Activated naive CD8-positive, alpha-beta T cell treated with anti-CD3 and anti-CD28 coated beads for 36 hours (primary cell): Measurements from ENCODE around the gene UBE3C. TPM values are rescaled to one million over a fixed set of nuclear protein-coding genes. Genes with fewer than 3 reads are reported as not detected.
A peak's percentile ranks its signal among the peaks of the same experiment; 100 is the strongest.

Experiments
- DNase-seq: peaks from one replicate; pipeline ENCODE4 v3.0.0; 2021
- H3K27ac Mint-ChIP-seq: one replicate; pipeline ENCODE4 v1.8.0; 2022; ENCODE audit warnings: mild to moderate bottlenecking, moderate library complexity, mixed read lengths
- H3K27me3 Mint-ChIP-seq: one replicate; pipeline ENCODE4 v1.8.0; 2022; ENCODE audit warnings: mild to moderate bottlenecking, mixed read lengths
- H3K36me3 Mint-ChIP-seq: one replicate; pipeline ENCODE4 v1.8.0; 2021; ENCODE audit warnings: mild to moderate bottlenecking, mixed read lengths
- H3K4me1 Mint-ChIP-seq: one replicate; pipeline ENCODE4 v1.8.0; 2021; ENCODE audit warnings: mixed read lengths
- H3K4me3 Mint-ChIP-seq: one replicate; pipeline ENCODE4 v1.8.0; 2022; ENCODE audit warnings: mild to moderate bottlenecking, moderate library complexity, mixed read lengths
- H3K9me3 Mint-ChIP-seq: one replicate; pipeline ENCODE4 v1.8.0; 2022; ENCODE audit warnings: mixed read lengths
- total RNA-seq, 2 experiments: library from RNA; stranded (reverse); gene quantifications; one replicate each; pipeline ENCODE4 v1.2.3, GENCODE V29; 2021

Gene UBE3C
- total RNA-seq, 2 experiments from 2014 or later = 75.0 to 75.7 TPM

DNA sequence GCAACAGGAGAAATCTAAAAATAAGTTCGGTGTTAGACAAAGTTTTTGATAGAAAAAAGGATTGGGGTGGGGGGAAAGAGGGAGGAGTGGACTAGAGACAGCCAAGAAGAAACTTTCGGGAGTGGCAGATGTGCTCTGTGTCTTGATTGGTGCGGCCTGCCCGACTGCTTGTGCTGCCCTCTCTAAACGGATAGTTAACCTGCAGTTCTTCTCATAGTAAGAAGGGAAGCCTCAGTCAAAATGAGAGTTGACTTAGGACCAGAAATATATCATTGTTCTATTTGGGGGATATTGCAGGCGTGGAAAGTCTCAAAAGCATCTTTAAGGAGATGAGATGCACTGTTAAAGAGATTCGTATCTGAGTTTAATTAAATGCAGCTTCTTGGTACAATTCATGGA, 39.3 kb downstream of the UBE3C start:
- Mint-ChIP-seq H3K27me3 (no peaks in the 10 kb centered on the region), H3K4me1 (no peaks in the 10 kb centered on the region), H3K27ac (no peak overlapping the region), H3K4me3 (no peak overlapping the region), H3K36me3 (peaks cover 11% of the 10 kb centered on the region), H3K9me3 (no peaks in the 10 kb centered on the region)
- DNase-seq = no peak

GRCh38 chr7:157183832-157184231, 45.1 kb downstream of the UBE3C start:
- Mint-ChIP-seq H3K4me3 (no peak overlapping the region), H3K36me3 (peaks cover 15% of the 10 kb centered on the region), H3K4me1 (no peaks in the 10 kb centered on the region), H3K27ac (no peak overlapping the region), H3K9me3 (no peaks in the 10 kb centered on the region), H3K27me3 (no peaks in the 10 kb centered on the region)
- DNase-seq = no peak

GRCh38 chr7:157188091-157188665, 49.5 kb downstream of the UBE3C start:
- Mint-ChIP-seq H3K36me3 (peaks cover 29% of the 10 kb centered on the region), H3K27ac (no peak overlapping the region), H3K4me1 (no peaks in the 10 kb centered on the region), H3K4me3 (no peak overlapping the region), H3K9me3 (no peaks in the 10 kb centered on the region), H3K27me3 (no peaks in the 10 kb centered on the region)
- DNase-seq = no peak

GRCh38 chr7:157189405-157189804, 50.7 kb downstream of the UBE3C start:
- H3K4me3 Mint-ChIP-seq = no peak overlapping the region
- peaks cover 37% of the 10 kb centered on the region for H3K36me3 Mint-ChIP-seq
- no peak for DNase-seq
- no peaks in the 10 kb centered on the region for H3K9me3 Mint-ChIP-seq
- no peak overlapping the region for H3K27ac Mint-ChIP-seq
- H3K27me3 Mint-ChIP-seq = no peaks in the 10 kb centered on the region
- H3K4me1 Mint-ChIP-seq = peaks cover 2% of the 10 kb centered on the region

DNA sequence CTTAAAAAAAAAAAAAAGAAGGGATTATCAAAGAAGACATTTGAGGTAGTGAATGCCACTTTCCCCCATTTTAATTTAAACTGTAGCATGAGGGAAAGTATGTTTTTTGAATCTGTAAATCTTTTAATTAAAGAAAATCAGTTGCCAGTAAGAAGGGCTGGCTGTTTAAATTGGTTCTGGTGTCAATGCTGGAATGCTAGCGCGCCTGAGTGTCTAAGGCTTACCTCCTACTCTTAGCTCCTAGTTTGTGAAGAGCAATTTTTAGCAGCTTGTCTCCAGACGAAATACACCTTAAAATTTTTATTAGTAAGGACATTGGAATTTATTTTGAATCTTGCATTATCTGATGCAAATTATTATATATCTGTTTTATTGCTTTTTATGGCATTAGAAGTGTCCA, 54.1 kb downstream of the UBE3C start:
- peaks cover 43% of the 10 kb centered on the region for H3K36me3 Mint-ChIP-seq
- H3K4me3 Mint-ChIP-seq = no peak overlapping the region
- H3K27me3 Mint-ChIP-seq = no peaks in the 10 kb centered on the region
- H3K9me3 Mint-ChIP-seq = no peaks in the 10 kb centered on the region
- H3K27ac Mint-ChIP-seq = no peak overlapping the region
- peaks cover 2% of the 10 kb centered on the region for H3K4me1 Mint-ChIP-seq
- DNase-seq = no peak

- no peaks in the 10 kb centered on the region for H3K27me3 Mint-ChIP-seq
- no peak overlapping the region for H3K4me3 Mint-ChIP-seq
- H3K36me3 Mint-ChIP-seq = peaks cover 44% of the 10 kb centered on the region
- H3K4me1 Mint-ChIP-seq = peaks cover 2% of the 10 kb centered on the region
- H3K9me3 Mint-ChIP-seq = no peaks in the 10 kb centered on the region
- H3K27ac Mint-ChIP-seq = no peak overlapping the region
- DNase-seq = no peak
Measured at GRCh38 chr7:157193274-157193673, 54.5 kb downstream of the UBE3C start.

- Mint-ChIP-seq H3K36me3 (peaks cover 42% of the 10 kb centered on the region), H3K9me3 (no peaks in the 10 kb centered on the region), H3K27me3 (no peaks in the 10 kb centered on the region), H3K4me1 (peaks cover 2% of the 10 kb centered on the region), H3K27ac (peak overlapping the region; percentile 14), H3K4me3 (no peak overlapping the region)
- DNase-seq = no peak
Measured at GRCh38 chr7:157194948-157195347, 56.2 kb downstream of the UBE3C start.

- Mint-ChIP-seq H3K27me3 (no peaks in the 10 kb centered on the region), H3K4me3 (no peak overlapping the region), H3K36me3 (peaks cover 35% of the 10 kb centered on the region), H3K9me3 (no peaks in the 10 kb centered on the region), H3K27ac (no peak overlapping the region), H3K4me1 (peaks cover 2% of the 10 kb centered on the region)
- no peak for DNase-seq
Measured at GRCh38 chr7:157195868-157196267, 57.1 kb downstream of the UBE3C start.

GRCh38 chr7:157204134-157204533, 65.4 kb downstream of the UBE3C start:
- peaks cover 7% of the 10 kb centered on the region for H3K36me3 Mint-ChIP-seq
- H3K27ac Mint-ChIP-seq = no peak overlapping the region
- no peaks in the 10 kb centered on the region for H3K4me1 Mint-ChIP-seq
- H3K4me3 Mint-ChIP-seq = no peak overlapping the region
- no peak for DNase-seq
- H3K27me3 Mint-ChIP-seq = no peaks in the 10 kb centered on the region
- no peaks in the 10 kb centered on the region for H3K9me3 Mint-ChIP-seq

DNA sequence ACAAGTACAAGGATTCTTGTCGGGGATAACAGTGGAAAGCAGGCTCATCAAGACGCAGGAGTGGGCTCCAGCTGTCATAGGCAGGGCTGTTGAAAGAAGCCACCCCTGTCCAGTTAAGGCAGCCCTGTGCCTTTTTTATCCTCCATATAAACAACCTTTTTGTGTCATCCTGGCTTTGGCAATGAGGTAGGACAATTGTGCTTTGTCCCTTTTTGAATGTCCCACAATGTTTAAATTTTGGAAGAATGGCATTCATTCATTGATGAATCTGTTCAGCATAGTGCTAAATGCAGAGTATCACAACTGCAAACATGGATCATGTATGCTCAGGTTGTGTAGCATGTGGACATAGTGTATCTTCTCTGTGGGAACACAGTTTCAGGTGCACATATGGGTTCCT, 66.7 kb downstream of the UBE3C start:
- H3K4me3 Mint-ChIP-seq = no peak overlapping the region
- H3K27ac Mint-ChIP-seq = no peak overlapping the region
- H3K9me3 Mint-ChIP-seq = no peaks in the 10 kb centered on the region
- no peaks in the 10 kb centered on the region for H3K27me3 Mint-ChIP-seq
- no peak for DNase-seq
- peaks cover 7% of the 10 kb centered on the region for H3K36me3 Mint-ChIP-seq
- no peaks in the 10 kb centered on the region for H3K4me1 Mint-ChIP-seq

GRCh38 chr7:157208571-157209413, 70.1 kb downstream of the UBE3C start:
- no peaks in the 10 kb centered on the region for H3K4me1 Mint-ChIP-seq
- H3K27ac Mint-ChIP-seq = no peak overlapping the region
- H3K4me3 Mint-ChIP-seq = no peak overlapping the region
- no peak for DNase-seq
- no peaks in the 10 kb centered on the region for H3K27me3 Mint-ChIP-seq
- H3K36me3 Mint-ChIP-seq = peaks cover 14% of the 10 kb centered on the region
- H3K9me3 Mint-ChIP-seq = no peaks in the 10 kb centered on the region

GRCh38 chr7:157210682-157211081, 72.0 kb downstream of the UBE3C start:
- Mint-ChIP-seq H3K36me3 (peaks cover 14% of the 10 kb centered on the region), H3K27me3 (no peaks in the 10 kb centered on the region), H3K4me3 (no peak overlapping the region), H3K9me3 (no peaks in the 10 kb centered on the region), H3K27ac (no peak overlapping the region), H3K4me1 (no peaks in the 10 kb centered on the region)
- no peak for DNase-seq

- no peaks in the 10 kb centered on the region for H3K4me1 Mint-ChIP-seq
- no peak overlapping the region for H3K4me3 Mint-ChIP-seq
- no peaks in the 10 kb centered on the region for H3K27me3 Mint-ChIP-seq
- DNase-seq = no peak
- H3K36me3 Mint-ChIP-seq = peaks cover 11% of the 10 kb centered on the region
- H3K27ac Mint-ChIP-seq = no peak overlapping the region
- H3K9me3 Mint-ChIP-seq = no peaks in the 10 kb centered on the region
Measured at GRCh38 chr7:157211690-157212089, 73.0 kb downstream of the UBE3C start.

DNA sequence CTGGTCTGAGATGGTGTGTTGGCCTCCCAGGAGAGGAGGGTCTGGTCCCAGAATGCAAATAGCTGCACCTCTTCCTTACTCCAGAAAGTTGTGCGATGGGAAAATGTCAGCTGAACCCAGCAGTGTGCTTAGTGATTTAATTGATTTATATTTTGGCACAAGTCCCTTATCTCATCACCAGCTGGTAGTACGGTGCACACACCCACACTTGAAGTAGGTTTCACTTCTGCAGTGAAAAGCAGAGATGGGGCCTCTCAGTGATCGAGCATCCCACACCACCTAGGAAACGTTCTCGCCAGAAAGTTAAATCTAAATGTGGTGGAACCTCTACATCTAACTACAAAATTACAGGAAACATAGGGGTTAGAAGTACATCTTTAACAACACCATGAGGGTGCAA, 80.4 kb downstream of the UBE3C start:
- H3K4me1 Mint-ChIP-seq = no peaks in the 10 kb centered on the region
- H3K36me3 Mint-ChIP-seq = peaks cover 3% of the 10 kb centered on the region
- no peaks in the 10 kb centered on the region for H3K27me3 Mint-ChIP-seq
- H3K27ac Mint-ChIP-seq = no peak overlapping the region
- DNase-seq = no peak
- H3K4me3 Mint-ChIP-seq = no peak overlapping the region
- no peaks in the 10 kb centered on the region for H3K9me3 Mint-ChIP-seq

DNA sequence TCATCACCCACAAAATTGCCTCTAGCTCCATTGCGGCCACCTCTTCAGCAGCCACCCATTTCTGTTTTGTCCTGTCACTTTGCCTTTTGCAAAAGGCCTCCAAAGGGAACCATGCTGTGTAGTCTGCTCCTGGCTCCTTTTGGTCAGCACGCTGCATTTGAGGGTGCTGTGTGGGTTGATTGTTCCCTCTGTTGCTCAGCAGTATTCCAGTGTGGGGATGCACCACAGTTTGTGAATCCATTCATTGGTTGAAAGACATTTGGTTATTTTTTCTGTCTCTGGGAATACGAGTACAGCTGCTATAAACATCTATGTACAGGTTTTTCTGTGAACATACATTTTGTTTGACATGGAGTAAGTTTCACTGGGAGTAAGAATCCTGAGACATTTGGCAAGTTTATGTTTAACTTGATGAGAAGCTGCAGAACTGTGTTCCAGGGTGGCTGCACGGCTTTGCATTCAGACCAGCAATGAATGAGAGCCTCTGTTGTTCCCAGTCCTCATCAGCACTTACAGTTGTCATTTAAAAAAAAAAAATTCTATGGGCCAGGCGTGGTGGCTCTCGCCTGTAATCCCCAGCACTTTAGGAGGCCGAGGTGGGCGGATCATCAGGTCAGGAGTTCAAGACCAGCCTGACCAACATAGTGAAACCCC, 82.3 kb downstream of the UBE3C start:
- Mint-ChIP-seq H3K9me3 (no peaks in the 10 kb centered on the region), H3K4me1 (no peaks in the 10 kb centered on the region), H3K27ac (no peak overlapping the region), H3K36me3 (peaks cover 7% of the 10 kb centered on the region), H3K4me3 (no peak overlapping the region), H3K27me3 (no peaks in the 10 kb centered on the region)
- DNase-seq = no peak
